ENCODE results near the gene TJP1.

TJP1 gene

DNA sequence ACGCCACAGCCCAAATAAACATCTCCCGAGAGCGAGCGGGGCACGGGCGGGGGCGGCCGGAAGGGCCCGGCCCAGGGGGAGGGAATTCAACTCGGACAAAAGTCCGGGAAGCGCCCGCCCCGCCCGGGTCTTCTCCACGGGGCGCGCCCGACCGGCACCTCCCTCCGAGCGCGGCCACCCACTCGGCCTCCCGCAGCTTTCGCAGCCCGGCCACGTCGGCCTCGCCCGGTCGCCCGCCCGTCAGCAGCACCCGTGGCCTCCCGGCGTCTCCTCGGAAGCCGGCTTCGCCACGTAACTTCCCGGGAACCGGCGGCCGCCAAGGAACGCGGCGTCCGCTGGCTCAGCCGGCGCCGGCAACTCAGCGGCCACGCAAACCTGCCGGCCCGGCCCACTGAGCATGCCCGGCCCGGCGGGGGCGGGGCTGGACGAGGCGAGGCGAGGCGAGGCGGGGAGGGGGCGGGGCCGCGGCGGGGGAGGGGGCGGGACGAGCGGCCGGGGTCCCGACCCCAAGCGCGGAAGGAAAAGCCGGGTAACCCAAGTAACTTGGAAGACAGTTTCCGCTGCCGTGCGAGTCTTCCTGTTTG is at the start of gene TJP1:
TJP1 (minus strand) TSS at position 369 of the 584 bp plus-strand sequence. CDS start 440 bp downstream, outside the sequence.
- in situ Hi-C loops (cut with MboI; ENCODE audit: low pct_unique_long_range_greater_than_20kb, low sequenced_read_pairs): no loop called here
- DNase-seq: no peak

DNA sequence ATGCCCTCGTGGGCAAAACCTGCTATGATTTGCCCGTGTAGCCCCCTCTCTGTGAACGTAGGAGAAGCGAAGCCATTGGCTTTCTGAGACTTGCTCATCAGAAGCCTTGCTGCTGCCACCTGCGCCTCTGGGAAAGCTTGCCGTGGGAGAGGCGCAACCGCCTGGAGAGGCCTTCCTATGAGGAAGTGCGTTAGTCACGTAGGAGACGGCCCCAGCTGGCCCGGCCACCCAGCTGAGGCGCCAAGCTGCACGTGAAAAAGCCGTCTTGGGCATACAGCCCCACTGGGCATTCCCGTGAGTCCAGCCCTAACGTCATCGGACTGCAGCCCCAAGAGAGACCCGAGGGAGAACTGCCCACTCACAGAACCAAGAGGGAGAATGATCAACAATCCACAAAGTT is 49.1 kb upstream of the TJP1 start:
- DNase-seq: no peak
- in situ Hi-C loops (cut with MboI; ENCODE audit: low pct_unique_long_range_greater_than_20kb, low sequenced_read_pairs): no loop called here

DNA sequence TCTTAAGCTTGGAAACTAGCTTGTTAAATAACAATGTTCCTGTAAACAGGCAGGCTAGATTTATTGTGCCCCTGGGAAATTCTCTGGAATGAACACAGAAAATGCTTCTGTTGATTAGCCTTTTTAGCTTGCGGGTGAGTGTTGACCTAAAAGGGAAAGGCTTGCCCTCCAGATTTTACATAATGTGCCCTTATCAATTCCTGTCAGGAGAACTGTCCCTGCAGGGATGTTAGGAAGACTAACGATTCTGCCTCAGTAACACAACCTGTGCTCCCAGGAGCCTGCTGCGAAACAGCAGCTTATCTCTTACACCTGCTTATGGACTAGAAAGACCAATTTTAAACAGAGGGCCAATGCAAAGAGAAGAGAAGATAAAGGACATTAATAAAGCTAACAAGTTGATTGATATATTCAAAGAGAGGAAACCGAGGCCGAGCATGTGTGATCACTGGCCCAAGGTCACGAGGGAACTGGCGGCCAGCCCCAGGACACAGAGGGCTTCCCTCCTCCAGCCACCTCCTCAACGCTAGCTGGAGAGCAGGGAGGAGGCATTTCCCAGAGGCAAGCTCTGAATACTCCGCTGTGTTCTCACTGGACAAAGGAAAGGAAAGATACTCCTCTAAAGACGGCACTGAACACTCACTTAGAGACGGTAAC is 48.4 kb upstream of the TJP1 start:
- in situ Hi-C loops (cut with MboI; ENCODE audit: low pct_unique_long_range_greater_than_20kb, low sequenced_read_pairs): no loop called here
- DNase-seq: no peak

DNA sequence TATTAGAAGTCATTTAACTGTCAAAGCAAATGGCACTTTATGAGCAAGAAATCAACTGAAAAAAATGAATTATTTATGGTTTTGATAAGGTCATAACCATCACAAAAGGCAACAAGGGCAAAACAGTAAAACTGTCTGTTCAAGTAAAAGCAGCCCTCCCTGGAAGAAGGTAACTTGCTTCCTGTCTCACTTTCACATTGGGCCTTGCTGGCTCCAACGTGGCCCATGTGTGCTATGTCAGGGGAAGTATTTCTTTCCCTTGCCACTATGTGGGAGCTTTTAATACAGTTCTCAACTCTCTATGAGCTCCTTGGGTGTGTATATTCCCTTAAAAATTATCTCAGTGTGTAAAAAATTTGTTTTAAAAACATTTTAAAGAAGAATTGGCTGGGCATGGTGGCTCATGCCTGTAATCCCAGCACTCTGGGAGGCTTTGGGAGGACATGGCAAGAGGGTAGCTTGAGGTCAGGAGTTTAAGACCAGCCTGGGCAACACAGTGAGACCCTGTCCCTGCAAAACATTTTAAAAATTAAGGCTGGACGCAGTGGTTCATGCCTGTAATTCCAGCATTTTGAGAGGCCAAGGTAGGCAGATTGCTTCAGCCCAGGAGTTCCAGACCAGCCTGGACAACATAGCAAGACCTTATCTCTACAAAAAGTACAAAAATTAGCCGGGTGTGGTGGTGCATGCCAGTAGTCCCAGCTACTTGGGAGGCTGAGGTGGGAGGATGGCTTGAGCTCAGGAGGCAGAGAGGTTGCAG is 45.2 kb upstream of the TJP1 start:
- no peak for DNase-seq
- in situ Hi-C loops (cut with MboI; ENCODE audit: low pct_unique_long_range_greater_than_20kb, low sequenced_read_pairs): no loop called here

DNA sequence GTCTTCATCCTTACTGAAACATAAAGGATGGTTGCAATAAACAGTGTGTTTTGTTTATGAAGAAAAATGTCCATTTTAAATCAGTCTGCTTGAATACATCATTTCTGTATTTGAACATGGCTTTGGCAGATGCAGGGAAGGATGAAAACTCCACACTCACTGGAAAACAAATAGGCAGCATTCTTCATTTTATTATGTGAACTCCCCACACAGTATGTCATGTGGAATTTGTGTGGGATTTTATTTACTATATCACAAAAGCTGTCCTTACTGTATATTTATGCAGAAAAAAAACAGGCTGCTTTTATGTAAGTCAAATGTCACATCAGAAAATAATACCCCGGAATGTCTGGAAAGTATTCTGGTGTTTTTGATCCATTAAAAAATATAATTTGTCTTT is 44.1 kb upstream of the TJP1 start:
- DNase-seq: no peak
- in situ Hi-C loops (cut with MboI; ENCODE audit: low pct_unique_long_range_greater_than_20kb, low sequenced_read_pairs): no loop called here

DNA sequence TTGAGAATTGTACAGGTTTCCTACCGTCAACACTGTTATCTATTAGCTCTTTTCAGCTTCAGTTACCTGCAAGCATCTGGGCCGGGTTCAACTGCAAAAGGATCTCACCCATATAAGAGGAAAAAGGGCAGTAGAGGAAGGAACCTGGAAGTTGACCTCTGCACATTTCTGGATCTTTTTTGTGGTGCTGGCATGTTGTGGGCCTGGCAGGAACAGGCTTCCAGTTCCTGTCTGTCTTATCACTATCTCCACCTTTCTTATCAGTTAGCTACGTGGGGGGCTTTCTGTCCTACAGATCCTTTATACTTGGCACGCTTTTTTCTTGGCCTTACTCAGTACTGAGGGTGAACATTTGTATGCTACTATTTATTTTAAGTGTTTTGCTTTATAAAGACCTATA is 42.2 kb upstream of the TJP1 start:
- in situ Hi-C loops (cut with MboI; ENCODE audit: low pct_unique_long_range_greater_than_20kb, low sequenced_read_pairs): no loop called here
- no peak for DNase-seq

DNA sequence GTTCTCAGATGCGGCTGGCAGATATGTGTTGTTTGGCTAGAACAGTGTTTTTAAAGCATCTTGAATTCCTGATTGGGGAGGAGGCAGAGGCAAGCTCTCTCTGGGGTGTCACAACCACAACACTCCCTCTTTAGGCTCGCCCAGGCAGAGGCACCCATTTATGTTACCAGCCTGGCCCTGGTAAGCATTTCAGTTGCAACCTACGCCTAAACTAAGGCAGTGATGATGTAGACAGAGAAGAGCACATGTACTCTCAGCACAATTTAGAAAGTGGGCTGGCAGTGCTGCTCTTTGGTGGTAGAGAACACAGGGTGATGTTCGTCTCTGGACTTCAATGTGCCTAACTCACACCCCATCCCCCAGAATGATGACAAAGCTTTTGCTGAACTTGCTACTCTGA is 41.2 kb upstream of the TJP1 start:
- DNase-seq: no peak
- in situ Hi-C loops (cut with MboI; ENCODE audit: low pct_unique_long_range_greater_than_20kb, low sequenced_read_pairs): no loop called here

DNA sequence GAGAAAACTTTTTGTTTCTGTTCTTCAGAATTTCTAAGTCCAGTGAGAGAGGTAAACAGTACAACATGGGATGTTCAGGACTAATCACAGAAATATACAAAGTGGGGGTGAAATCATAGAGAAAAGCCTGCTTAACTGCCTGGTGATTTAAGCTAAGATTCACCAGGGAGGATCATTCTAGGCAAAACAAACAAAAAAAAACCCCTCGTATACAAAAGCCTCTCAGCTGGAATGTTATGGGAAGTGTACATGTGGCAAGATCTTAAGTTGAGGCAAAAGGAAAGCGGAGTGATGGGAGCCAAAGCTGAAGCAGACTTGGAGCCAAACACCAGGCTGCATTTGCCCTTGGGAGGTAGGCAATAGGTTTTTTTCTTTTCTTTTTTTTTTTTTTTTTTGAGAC is 40.0 kb upstream of the TJP1 start:
- no peak for DNase-seq
- in situ Hi-C loops (cut with MboI; ENCODE audit: low pct_unique_long_range_greater_than_20kb, low sequenced_read_pairs): no loop called here

DNA sequence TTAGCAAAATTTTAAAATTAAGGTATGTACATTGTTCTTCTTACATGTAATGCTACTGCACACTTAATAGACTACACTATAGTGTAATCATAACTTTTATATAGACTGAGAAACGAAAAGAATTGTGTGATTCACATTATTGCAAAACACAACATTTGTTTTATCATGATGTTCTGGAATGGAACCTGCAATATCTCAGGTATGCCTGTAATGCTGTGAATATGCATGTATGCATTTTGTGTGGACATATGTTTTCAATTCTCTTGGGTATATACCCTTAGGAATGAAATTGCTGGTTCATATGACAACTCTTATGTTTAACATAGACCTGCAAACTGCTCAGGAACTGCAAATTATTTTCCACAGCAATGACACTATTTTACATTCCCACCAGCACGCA is 38.6 kb upstream of the TJP1 start:
- DNase-seq: no peak
- in situ Hi-C loops (cut with MboI; ENCODE audit: low pct_unique_long_range_greater_than_20kb, low sequenced_read_pairs): no loop called here

DNA sequence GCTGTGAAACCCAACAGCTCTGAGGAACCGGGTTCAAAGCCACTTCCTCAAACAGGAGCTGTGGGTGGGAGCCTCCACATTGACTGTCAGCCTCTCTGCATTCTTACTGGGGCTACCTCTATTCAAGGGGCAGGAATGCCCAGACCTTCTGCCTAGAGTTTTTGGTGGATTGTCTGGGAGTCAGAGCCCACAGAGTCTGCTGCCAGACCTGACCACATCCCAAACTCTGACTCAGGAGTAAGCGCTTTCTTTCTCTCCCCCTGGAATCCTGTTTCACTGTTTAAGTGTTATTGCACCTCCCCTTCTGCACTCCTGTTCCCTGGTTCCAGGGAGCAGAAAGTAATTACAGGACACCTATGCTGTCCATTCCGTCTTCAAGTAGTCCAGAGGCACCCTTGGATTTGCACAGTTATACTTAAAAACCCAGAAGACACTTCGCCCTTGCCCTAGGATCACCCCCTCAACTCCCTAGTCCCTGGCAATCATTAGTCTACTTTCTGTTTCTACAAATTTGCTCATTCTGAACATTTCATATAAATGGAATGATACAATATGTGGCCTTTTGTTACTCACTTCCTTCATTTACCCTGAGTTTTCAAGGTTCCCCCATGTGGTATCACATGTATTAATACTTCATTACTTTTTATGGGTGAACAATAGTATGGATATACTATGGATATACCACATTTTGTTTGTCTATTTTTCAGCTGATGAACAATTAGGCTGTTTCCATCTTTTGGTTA is 37.9 kb upstream of the TJP1 start:
- DNase-seq: no peak
- in situ Hi-C loops (cut with MboI; ENCODE audit: low pct_unique_long_range_greater_than_20kb, low sequenced_read_pairs): no loop called here

DNA sequence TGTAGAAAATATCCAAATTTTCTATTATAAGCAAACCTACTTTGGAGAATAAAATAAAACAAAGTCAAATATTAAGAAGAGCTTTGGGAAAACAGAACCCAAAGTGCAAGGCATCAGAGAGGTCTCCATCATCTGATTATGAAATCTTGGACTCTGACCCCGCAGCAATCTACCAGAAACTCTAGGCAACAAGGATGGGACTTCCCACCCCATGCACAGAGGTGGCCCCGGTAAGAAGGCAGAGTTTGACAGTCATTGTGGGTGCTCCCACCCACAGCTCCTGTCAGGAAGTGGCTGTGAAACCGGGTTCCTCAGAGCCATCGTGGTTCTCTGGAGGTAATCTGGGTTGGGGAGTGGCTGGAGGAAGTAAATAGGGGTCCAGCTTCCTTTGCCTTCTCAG is 37.0 kb upstream of the TJP1 start:
- in situ Hi-C loops (cut with MboI; ENCODE audit: low pct_unique_long_range_greater_than_20kb, low sequenced_read_pairs): no loop called here
- no peak for DNase-seq

DNA sequence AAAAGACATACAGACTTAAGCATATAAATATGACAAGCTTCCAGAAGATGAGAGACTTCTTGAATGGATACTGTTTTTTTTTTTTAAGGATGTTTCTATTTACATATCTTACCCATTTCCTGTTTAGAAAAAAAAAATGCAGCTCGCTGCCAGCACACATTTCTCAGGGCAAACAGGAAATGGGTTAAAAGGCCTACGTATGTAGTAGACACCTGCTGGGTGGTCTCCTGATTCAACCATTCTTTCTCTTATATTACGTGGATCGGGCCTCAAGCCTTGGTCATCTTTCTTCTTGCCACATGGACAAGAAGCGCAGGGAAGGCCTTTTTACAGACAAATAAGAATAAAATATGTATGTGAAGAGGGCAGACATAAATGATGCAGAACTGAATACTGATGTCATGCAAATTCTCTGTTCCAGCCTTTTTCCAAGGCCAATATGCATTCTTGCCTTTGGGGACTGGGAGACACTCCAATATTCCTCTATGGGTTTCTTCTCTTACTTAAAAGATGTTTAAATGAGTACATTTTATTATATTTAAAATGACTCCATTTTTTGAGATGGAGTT is 35.0 kb upstream of the TJP1 start:
- in situ Hi-C loops (cut with MboI; ENCODE audit: low pct_unique_long_range_greater_than_20kb, low sequenced_read_pairs): no loop called here
- no peak for DNase-seq

DNA sequence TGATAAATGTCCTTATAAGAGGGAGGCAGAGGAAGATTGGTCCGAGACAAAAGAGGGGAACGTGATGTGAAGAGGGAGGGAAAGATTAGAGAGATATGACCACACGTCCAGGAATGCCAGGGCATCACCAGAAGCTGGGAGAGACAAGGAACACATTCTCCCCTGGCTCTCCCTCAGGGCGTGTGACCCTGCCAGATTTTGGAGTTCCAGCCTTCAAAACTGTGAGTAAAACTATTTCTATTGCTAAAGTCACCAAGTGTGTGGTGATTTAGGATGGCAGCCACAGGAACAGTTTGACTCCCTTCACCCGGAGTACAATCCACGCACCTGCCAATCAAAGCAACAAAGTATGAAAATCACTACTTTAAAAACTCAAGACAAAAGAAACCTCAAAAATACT is 32.1 kb upstream of the TJP1 start:
- in situ Hi-C loops (cut with MboI; ENCODE audit: low pct_unique_long_range_greater_than_20kb, low sequenced_read_pairs): no loop called here
- DNase-seq: no peak

DNA sequence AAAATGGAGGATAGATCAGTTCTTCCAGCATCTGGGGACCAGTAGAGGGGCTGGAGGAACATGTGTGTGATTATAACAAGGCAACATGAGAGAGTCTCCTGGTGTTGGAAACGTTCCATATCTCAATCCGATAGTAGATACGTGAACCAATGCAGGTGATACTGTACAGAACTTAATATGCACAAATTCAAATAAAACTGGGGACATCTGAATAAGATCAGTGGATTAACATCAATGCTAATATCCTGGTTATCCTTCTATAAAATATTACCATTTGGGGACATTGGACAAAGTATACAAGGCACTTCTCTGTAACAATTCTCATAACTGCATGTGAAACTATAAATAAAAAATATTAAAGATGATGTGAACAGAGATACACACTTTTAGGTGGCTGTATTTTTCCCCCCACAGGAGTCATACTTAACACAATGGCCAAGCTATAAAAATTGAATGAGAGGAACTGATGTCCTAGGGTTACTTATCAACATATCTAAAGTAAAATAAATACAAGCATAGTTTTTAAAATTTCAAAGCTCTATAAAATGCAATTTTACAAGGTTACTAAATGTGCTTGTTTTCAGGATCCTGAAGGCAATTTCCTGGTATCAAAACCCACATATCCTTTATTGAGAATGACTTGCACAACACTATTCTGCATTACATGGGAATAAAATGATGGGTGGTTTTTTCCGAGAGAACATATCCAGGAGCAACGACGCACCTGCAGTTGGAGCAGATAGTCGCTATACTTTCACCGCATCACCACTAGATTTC is 31.1 kb upstream of the TJP1 start:
- in situ Hi-C loops (cut with MboI; ENCODE audit: low pct_unique_long_range_greater_than_20kb, low sequenced_read_pairs): no loop called here
- DNase-seq: no peak

DNA sequence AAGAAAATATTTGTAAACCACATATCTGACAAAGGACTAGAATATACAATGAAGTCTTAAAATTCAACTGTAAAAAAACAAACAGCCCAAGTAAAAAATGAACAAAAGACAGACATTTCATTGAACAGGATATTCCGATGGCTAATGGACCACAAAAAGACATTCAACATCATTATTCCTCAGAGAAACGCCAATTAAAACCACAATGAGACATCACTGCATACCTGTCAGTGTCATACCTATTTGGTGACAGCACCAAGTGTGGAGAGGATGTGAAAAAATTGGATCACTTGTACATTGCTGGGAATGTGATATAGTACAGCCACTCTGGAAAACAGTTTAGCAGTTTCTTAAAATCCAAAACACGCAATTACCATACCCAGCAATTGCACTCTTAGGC is 29.9 kb upstream of the TJP1 start:
- in situ Hi-C loops (cut with MboI; ENCODE audit: low pct_unique_long_range_greater_than_20kb, low sequenced_read_pairs): no loop called here
- DNase-seq: no peak

DNA sequence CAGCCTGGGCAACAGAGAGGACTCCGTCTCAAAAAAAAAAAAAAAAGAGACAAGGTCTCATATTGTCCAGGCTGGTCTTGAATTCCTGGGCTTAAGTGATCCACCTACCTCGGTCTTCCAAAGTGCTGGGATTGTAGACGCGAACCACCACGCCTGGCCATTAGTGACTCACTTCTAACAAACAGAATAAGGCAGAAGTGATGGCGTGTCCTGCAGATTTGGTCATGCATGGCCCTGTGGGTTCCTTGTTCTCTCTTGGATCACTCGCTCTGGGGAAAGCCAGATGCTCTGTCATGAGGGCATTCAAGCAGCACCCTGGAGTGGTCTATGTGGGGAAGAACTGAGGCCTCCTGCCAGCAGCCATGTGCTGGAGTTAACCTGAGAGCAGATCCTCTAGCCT is 27.4 kb upstream of the TJP1 start:
- no peak for DNase-seq
- in situ Hi-C loops (cut with MboI; ENCODE audit: low pct_unique_long_range_greater_than_20kb, low sequenced_read_pairs): no loop called here

DNA sequence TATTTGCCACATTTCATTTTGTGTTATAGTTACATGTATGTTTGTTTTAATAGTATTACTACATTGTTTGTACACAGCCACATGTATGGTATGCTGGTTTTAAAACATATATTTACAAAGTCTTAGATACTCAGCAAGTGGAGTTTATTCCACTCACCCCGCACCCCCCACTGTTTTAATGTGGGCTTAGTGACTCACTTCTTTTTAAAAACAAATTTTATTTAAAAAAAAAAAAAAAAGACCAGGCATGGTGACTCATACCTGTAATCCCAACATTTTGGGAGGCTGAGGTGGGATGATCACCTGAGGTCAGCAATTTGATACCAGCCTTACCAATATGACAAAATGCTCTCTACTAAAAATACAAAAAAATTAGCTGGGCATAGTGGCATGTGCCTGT is 26.9 kb upstream of the TJP1 start:
- in situ Hi-C loops (cut with MboI; ENCODE audit: low pct_unique_long_range_greater_than_20kb, low sequenced_read_pairs): no loop called here
- no peak for DNase-seq

DNA sequence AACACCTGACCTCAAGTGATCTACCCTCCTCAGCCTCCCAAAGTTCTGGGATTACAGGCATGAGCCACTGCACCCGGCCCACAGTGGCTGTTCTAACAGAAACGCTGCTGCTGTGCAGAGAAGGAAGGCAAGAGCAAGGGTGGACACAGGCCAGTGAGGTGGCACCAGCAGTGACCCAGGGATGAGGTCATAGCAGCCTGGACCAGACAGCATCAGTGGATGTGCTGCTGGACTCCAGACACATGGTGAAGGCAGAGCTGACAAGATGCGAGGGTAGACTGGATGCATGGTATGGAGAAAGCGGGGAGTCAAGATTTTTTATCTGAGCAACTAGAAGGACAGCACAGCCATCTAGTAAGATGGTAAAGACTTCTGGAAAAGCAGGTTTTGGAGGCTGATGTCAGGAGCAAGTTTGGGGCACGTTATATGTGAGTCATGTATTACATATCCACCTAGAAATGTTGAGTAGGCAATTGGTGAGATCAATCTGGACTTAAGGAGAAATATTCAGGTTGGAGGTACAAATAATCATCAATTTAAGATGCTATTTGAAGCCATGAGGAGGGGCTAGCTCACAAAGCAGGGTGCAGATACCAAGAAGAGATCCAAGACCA is 22.1 kb upstream of the TJP1 start:
- DNase-seq: no peak
- in situ Hi-C loops (cut with MboI; ENCODE audit: low pct_unique_long_range_greater_than_20kb, low sequenced_read_pairs): no loop called here

DNA sequence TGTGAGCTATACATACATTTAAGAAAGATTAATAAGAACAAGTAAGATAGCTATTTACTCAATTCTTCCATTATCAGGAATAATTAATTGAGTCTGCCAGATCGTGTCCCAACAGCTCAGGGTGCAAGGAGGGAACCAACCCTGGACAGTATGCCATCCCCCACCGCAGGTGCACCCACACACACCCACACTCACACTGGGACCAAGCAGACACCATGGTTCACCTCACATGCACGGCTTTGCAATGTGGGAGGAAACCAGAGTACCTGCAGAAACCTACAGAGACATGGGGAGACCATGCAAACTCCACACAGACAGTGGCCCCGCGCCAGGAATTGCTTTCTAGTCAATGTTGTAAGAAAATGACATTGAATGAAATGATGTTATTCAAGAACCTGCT is 20.0 kb upstream of the TJP1 start:
- DNase-seq: no peak
- in situ Hi-C loops (cut with MboI; ENCODE audit: low pct_unique_long_range_greater_than_20kb, low sequenced_read_pairs): no loop called here

Measured in KBM-7 (cell line).